Lung (tissue), 12 donors: ENCODE measurements around the gene EBI3. TPM values are rescaled to one million over a fixed set of nuclear protein-coding genes. Genes with fewer than 3 reads are reported as not detected.
A peak's percentile ranks its signal among the peaks of the same experiment; 100 is the strongest.
"Not testable (repeated sequence)": the region's sequence is repeated elsewhere in the genome, so short reads cannot be mapped to it uniquely, and the experiment has no call there.

ENCODE experiments used
- ATAC-seq: fragments of 200-7000 bp; cut with Tn5 transposase; one replicate; pipeline ENCODE4 v1.9.1; 2020; ENCODE audit warnings: moderate number of reproducible peaks; ENCODE audit not compliant: insufficient read depth, low FRiP score
- DNase-seq, 3 donors: peaks; one replicate each; pipeline ENCODE4 v3.0.0-alpha.2; 2013 to 2017
- H3K27ac ChIP-seq, 2 donors: one replicate each; pipeline ENCODE4 v1.5.1; 2013; ENCODE audit warnings: mild to moderate bottlenecking in 2 of 2, moderate library complexity in 2 of 2, control low read depth in 1 of 2, inconsistent platforms in 1 of 2, low read depth in 1 of 2, low read length in 1 of 2
- H3K27me3 ChIP-seq, 3 donors: one replicate each; pipeline ENCODE4 v1.5.1; 2013; ENCODE audit warnings: low read length in 2 of 3; ENCODE audit not compliant: control insufficient read depth in 3 of 3, insufficient read depth in 3 of 3
- H3K36me3 ChIP-seq, 4 donors: one replicate each; pipeline ENCODE4 v1.5.1; 2013; ENCODE audit warnings: low read length in 4 of 4, mild to moderate bottlenecking in 1 of 4, moderate library complexity in 1 of 4; ENCODE audit not compliant: control insufficient read depth in 4 of 4, insufficient read depth in 4 of 4
- H3K4me1 ChIP-seq, 5 donors: one replicate each; pipeline ENCODE4 v1.5.1; 2013; ENCODE audit warnings: low read length in 5 of 5, mild to moderate bottlenecking in 2 of 5, moderate library complexity in 1 of 5; ENCODE audit not compliant: control insufficient read depth in 5 of 5, insufficient read depth in 5 of 5
- H3K4me3 ChIP-seq: one replicate; pipeline ENCODE4 v1.5.1; 2013; ENCODE audit warnings: mild to moderate bottlenecking, control low read depth, moderate library complexity
- H3K9ac ChIP-seq, 2 donors: one replicate each; pipeline ENCODE4 v1.5.1; 2013; ENCODE audit warnings: low read length in 2 of 2, control low read depth in 1 of 2; ENCODE audit not compliant: insufficient read depth in 1 of 2
- H3K9me3 ChIP-seq, 4 donors: one replicate each; pipeline ENCODE4 v1.5.1; 2013; ENCODE audit warnings: low read length in 3 of 4, mild to moderate bottlenecking in 1 of 4, moderate library complexity in 1 of 4; ENCODE audit not compliant: control insufficient read depth in 4 of 4, insufficient read depth in 3 of 4
- WGBS, 2 donors: extraction: QIAGEN DNeasy Blood & Tissue Kit; methylation state at CpG; one replicate each; pipeline ENCODE4 v1.1.7; 2013; 5-methylcytosine and 5-hydroxymethylcytosine counted together
- polyA plus RNA-seq, 2 donors: library from polyadenylated mRNA; stranded (reverse); fragments of 200-250 nt; gene quantifications; one replicate each; pipeline ENCODE4 v1.2.1, GENCODE V29; 2013
- total RNA-seq, 2 donors: library from RNA; depleted of rRNA in 1 of 2; stranded (reverse); fragments of >200 nt in 1 of 2; gene quantifications; one replicate each; pipeline ENCODE4 v1.2.1, GENCODE V29; 2014 to 2021
- TF ChIP-seq, protein P1 (sequence below): IDR thresholded peaks from 2 replicates; pipeline ENCODE4 v1.5.1; 2012; ENCODE audit warnings: mild to moderate bottlenecking; ENCODE audit errors: control extremely low read depth, extremely low read depth
- donor health status: control.
- donor health status: control.
- donor health status: Bipolar disorder and iron deficiency.
- donor health status: healthy.
- donor health status: DM: yes; HTN: yes; CAD: no.

The EBI3 gene
- total and polyA plus RNA-seq, 4 donors, result 4.1 to 92.7 (median 6.4) TPM

DNA sequence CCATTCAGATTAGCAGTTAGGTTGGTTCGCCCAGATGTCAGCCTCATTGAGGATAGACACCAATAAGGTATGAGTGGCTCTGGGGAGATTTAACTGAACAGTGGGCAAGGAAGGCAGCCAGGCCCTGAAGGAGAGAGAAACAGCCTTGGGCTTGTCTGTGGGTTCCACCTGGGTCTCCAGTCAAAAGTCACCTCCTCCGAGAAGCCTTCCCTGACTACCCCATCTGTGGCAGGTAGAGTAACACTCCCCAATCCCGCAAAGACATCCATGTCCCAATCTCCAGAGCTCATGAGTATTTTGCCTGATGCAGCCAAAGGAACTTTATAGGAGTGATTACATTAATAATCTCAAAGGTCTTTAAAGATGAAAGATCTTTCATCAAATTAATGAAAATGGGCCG lies 9.5 kb downstream of the EBI3 start:
- ATAC-seq (no peak), DNase-seq (no peak)
- TF ChIP-seq, protein P1, sequence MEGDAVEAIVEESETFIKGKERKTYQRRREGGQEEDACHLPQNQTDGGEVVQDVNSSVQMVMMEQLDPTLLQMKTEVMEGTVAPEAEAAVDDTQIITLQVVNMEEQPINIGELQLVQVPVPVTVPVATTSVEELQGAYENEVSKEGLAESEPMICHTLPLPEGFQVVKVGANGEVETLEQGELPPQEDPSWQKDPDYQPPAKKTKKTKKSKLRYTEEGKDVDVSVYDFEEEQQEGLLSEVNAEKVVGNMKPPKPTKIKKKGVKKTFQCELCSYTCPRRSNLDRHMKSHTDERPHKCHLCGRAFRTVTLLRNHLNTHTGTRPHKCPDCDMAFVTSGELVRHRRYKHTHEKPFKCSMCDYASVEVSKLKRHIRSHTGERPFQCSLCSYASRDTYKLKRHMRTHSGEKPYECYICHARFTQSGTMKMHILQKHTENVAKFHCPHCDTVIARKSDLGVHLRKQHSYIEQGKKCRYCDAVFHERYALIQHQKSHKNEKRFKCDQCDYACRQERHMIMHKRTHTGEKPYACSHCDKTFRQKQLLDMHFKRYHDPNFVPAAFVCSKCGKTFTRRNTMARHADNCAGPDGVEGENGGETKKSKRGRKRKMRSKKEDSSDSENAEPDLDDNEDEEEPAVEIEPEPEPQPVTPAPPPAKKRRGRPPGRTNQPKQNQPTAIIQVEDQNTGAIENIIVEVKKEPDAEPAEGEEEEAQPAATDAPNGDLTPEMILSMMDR, result no peak
- 89 to 90% methylated on average over 4 of the region's 4 CpGs for WGBS, 2 donors
- Histone ChIP-seq H3K27ac (no peak overlapping the region), H3K27me3 (no peaks in the 10 kb centered on the region), H3K9ac (no peak overlapping the region), H3K4me3 (no peak overlapping the region), H3K4me1 (no peaks in the 10 kb centered on the region), H3K9me3 (peaks cover 0 to 2% (median 0%) of the 10 kb centered on the region in 4 donors), H3K36me3 (no peaks in the 10 kb centered on the region)

- Histone ChIP-seq H3K4me3 (no peak overlapping the region), H3K27me3 (no peaks in the 10 kb centered on the region), H3K27ac (no peak overlapping the region), H3K4me1 (peaks cover 0 to 3% (median 0%) of the 10 kb centered on the region in 5 donors), H3K9me3 (peaks cover 0 to 2% (median 0%) of the 10 kb centered on the region in 4 donors), H3K36me3 (no peaks in the 10 kb centered on the region), H3K9ac (no peak overlapping the region)
- DNase-seq, result no peak
- no peak for ATAC-seq
- 70 to 83% methylated on average over 5 of the region's 5 CpGs for WGBS, 2 donors
- TF ChIP-seq, protein P1, result no peak
Observed at GRCh38 chr19:4241824-4242430, 12.6 kb downstream of the EBI3 start.

- H3K9ac ChIP-seq, H3K4me3 ChIP-seq, H3K27me3 ChIP-seq, H3K9me3 ChIP-seq, H3K4me1 ChIP-seq, DNase-seq, ATAC-seq, H3K27ac ChIP-seq: not testable (repeated sequence)
- peaks cover 7 to 19% (median 15%) of the 10 kb centered on the region in 4 donors for H3K36me3 ChIP-seq
- WGBS, 2 donors, result 96 to 97% methylated on average over 6 of the region's 6 CpGs
Observed at GRCh38 chr19:4245938-4246337, 16.6 kb downstream of the EBI3 start.

DNA sequence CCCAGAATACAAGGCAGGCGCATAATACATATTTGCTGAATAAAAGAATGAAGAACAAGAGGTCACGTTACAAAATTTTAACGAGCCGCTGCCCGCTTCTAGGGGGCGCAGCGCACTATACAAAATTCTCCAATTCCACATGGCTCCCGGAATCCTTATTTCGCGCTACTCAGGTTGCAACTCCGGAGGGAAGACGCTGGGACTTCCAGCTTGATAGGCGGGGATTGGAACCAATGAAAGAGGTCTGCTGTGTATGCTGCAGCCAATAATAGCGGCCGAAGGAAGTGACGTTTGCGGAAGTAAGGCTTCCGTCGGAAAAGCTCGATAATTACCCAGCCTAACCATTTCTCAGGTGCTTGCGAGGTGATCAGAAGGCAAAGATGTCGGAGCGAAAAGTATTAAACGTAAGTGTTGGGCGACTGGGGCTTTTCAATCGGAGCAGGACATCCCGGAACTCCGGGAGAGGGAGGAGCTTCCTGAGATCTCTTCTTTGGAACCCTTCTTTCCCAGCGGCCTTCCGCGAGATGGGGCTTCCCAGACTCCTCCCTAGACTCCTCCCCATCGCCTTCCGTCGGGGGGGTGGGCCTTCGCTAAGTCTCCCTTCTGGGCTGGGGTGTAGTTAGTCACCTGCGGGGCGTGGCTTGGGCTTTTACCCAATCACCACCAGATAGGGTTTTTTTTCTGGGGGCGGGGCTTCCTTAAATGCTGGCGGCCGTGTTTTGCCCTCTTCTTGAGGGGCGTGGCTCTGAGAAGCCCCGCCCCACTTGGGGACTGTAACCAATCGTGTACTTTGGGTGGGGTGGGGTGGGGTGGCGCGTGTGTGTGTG lies 17.7 kb downstream of the EBI3 start, which contains the start of gene YJU2:
Gene YJU2, plus strand, starts transcription at position 314 of the 827 bp plus-strand sequence. Its CDS starts 67 bp downstream, at position 381.
- Histone ChIP-seq H3K36me3 (peaks cover 11 to 27% (median 21%) of the 10 kb centered on the region in 4 donors), H3K27me3 (no peaks in the 10 kb centered on the region), H3K27ac (peak within 1 kb of the TSS; percentile 93 to 98), H3K4me3 (peak within 1 kb of the TSS; percentile 72), H3K4me1 (peaks cover 0 to 6% (median 0%) of the 10 kb centered on the region in 5 donors), H3K9ac (peak within 1 kb of the TSS; percentile 74 to 91), H3K9me3 (no peaks in the 10 kb centered on the region)
- TF ChIP-seq, protein P1, result peak; percentile 49
- DNase-seq, result peak; percentile 99
- peak; percentile 98 for ATAC-seq
- 0% methylated on average over 43 to 45 of the region's 45 CpGs for WGBS, 2 donors
